NCI-H2029 treated with DMSO at 0.1 percent for 48 hours (cell line): ENCODE results near the gene PTPRM.
A peak's percentile ranks its signal among the peaks of the same experiment; 100 is the strongest.

Experiments
- DNase-seq: peaks from one replicate; lab custom pipeline; 2025; lab: John Stamatoyannopoulos, UW

PTPRM gene

GRCh38 chr18:8116341-8117005, 549.4 kb downstream of the PTPRM start:
- no peak for DNase-seq

- no peak for DNase-seq
These were observed 549.9 kb downstream of the PTPRM start for GRCh38 chr18:8117006-8117371.

- DNase-seq: no peak
These were observed 554.0 kb downstream of the PTPRM start for GRCh38 chr18:8121101-8121500.

GRCh38 chr18:8121942-8122480, 554.9 kb downstream of the PTPRM start:
- DNase-seq: no peak

- no peak for DNase-seq
These were observed 557.4 kb downstream of the PTPRM start for GRCh38 chr18:8124232-8125146.

- no peak for DNase-seq
These were observed 563.0 kb downstream of the PTPRM start for GRCh38 chr18:8130096-8130495.

- DNase-seq: no peak
These were observed 565.9 kb downstream of the PTPRM start for GRCh38 chr18:8133032-8133431.

- no peak for DNase-seq
These were observed 566.8 kb downstream of the PTPRM start for GRCh38 chr18:8133888-8134287.

- no peak for DNase-seq
These were observed 572.0 kb downstream of the PTPRM start for GRCh38 chr18:8139127-8139527.

- DNase-seq: no peak
These were observed 572.8 kb downstream of the PTPRM start for GRCh38 chr18:8139891-8140406.

GRCh38 chr18:8140841-8141501, 573.9 kb downstream of the PTPRM start:
- no peak for DNase-seq

GRCh38 chr18:8142131-8142711, 575.1 kb downstream of the PTPRM start:
- DNase-seq: no peak

- no peak for DNase-seq
These were observed 575.8 kb downstream of the PTPRM start for GRCh38 chr18:8142932-8143331.

GRCh38 chr18:8151181-8151580, 584.1 kb downstream of the PTPRM start:
- no peak for DNase-seq

GRCh38 chr18:8153887-8154583, 586.9 kb downstream of the PTPRM start:
- DNase-seq: no peak

- DNase-seq: peak; percentile 20
These were observed 595.7 kb downstream of the PTPRM start for GRCh38 chr18:8162802-8163201.

- DNase-seq: no peak
These were observed 596.3 kb downstream of the PTPRM start for GRCh38 chr18:8163286-8163959.

GRCh38 chr18:8165095-8165494, 598.0 kb downstream of the PTPRM start:
- DNase-seq: no peak

- no peak for DNase-seq
These were observed 599.9 kb downstream of the PTPRM start for GRCh38 chr18:8167026-8167425.

- no peak for DNase-seq
These were observed 600.6 kb downstream of the PTPRM start for GRCh38 chr18:8167673-8168072.

GRCh38 chr18:8169722-8170121, 602.6 kb downstream of the PTPRM start:
- no peak for DNase-seq
